Activated naive CD4-positive, alpha-beta T cell treated with anti-CD3 and anti-CD28 coated beads, Interleukin-2, amount 50 U/mL, for 72 hours (primary cell): ENCODE data around the gene FOXRED1. TPM values are rescaled to one million over a fixed set of nuclear protein-coding genes. Genes with fewer than 3 reads are reported as not detected.

ENCODE experiments used
- ATAC-seq, 2 donors: fragments of 150-1000 bp; cut with Tn5 transposase; 2 replicates each; pipeline ENCODE4 v1.10.0; 2021; ENCODE audit warnings: mild to moderate bottlenecking in 2 of 2, moderate library complexity in 2 of 2
- DNase-seq, 2 donors: peaks; one replicate each; pipeline ENCODE4 v3.0.0; 2021 to 2022; ENCODE audit warnings: low spot score in 2 of 2
- H3K27ac Mint-ChIP-seq, 2 donors: one replicate each; pipeline ENCODE4 v1.8.0; 2022; ENCODE audit warnings: mild to moderate bottlenecking in 2 of 2, mixed read lengths in 2 of 2
- H3K36me3 Mint-ChIP-seq, 2 donors: one replicate each; pipeline ENCODE4 v1.8.0; 2022; ENCODE audit warnings: mixed read lengths in 2 of 2
- H3K9me3 Mint-ChIP-seq, 2 donors: one replicate each; pipeline ENCODE4 v1.8.0; 2022; ENCODE audit warnings: mixed read lengths in 2 of 2
- total RNA-seq, 2 donors: library from RNA; stranded (reverse); gene quantifications; one replicate each; pipeline ENCODE4 v1.2.3, GENCODE V29; 2022

The FOXRED1 gene
- total RNA-seq, 2 donors from 2014 or later = 57.7 to 61.1 TPM

GRCh38 chr11:126262216-126262615, 6.7 kb upstream of the FOXRED1 start:
- Mint-ChIP-seq H3K9me3 (no peaks in the 10 kb centered on the region), H3K27ac (peak overlapping the region; percentile 34 to 56), H3K36me3 (peaks cover 23 to 30% of the 10 kb centered on the region in 2 donors)
- no peak for ATAC-seq
- no peak for DNase-seq

- DNase-seq (no peak), ATAC-seq (no peak)
- peak overlapping the region in 1 of 2 donors; percentile 28 for H3K27ac Mint-ChIP-seq
- no peaks in the 10 kb centered on the region for H3K9me3 Mint-ChIP-seq
- peaks cover 35 to 40% of the 10 kb centered on the region in 2 donors for H3K36me3 Mint-ChIP-seq
Measured at GRCh38 chr11:126263489-126263888, 5.5 kb upstream of the FOXRED1 start.

GRCh38 chr11:126265811-126266210, 3.1 kb upstream of the FOXRED1 start:
- Mint-ChIP-seq H3K9me3 (no peaks in the 10 kb centered on the region), H3K36me3 (peaks cover 45 to 52% of the 10 kb centered on the region in 2 donors), H3K27ac (peak overlapping the region; percentile 94 to 99)
- no peak for DNase-seq
- ATAC-seq = no peak

- Mint-ChIP-seq H3K27ac (peak overlapping the region; percentile 98 to 99), H3K9me3 (no peaks in the 10 kb centered on the region), H3K36me3 (peaks cover 47 to 52% of the 10 kb centered on the region in 2 donors)
- ATAC-seq (no peak), DNase-seq (no peak)
Measured at GRCh38 chr11:126267650-126268049, 1.3 kb upstream of the FOXRED1 start.

- DNase-seq (no peak), ATAC-seq (peak in 1 of 2 donors; percentile 2)
- Mint-ChIP-seq H3K27ac (peak overlapping the region; percentile 98 to 99), H3K9me3 (no peaks in the 10 kb centered on the region), H3K36me3 (peaks cover 49 to 52% of the 10 kb centered on the region in 2 donors)
Measured at GRCh38 chr11:126268361-126268707, 620 bp upstream of the FOXRED1 start.

- no peak for ATAC-seq
- H3K36me3 Mint-ChIP-seq = peaks cover 26 to 41% of the 10 kb centered on the region in 2 donors
- no peak overlapping the region for H3K27ac Mint-ChIP-seq
- DNase-seq = no peak
- H3K9me3 Mint-ChIP-seq = no peaks in the 10 kb centered on the region
Measured at GRCh38 chr11:126277322-126277721, 8.4 kb downstream of the FOXRED1 start.

- no peak for DNase-seq
- Mint-ChIP-seq H3K36me3 (peaks cover 26 to 42% of the 10 kb centered on the region in 2 donors), H3K27ac (no peak overlapping the region), H3K9me3 (no peaks in the 10 kb centered on the region)
- no peak for ATAC-seq
Measured at GRCh38 chr11:126277780-126278179, 8.8 kb downstream of the FOXRED1 start.

- no peak for ATAC-seq
- no peak for DNase-seq
- Mint-ChIP-seq H3K36me3 (peaks cover 27 to 29% of the 10 kb centered on the region in 2 donors), H3K27ac (no peak overlapping the region), H3K9me3 (no peaks in the 10 kb centered on the region)
Measured at GRCh38 chr11:126279191-126279590, 10.2 kb downstream of the FOXRED1 start.

- H3K36me3 Mint-ChIP-seq = peaks cover 21 to 23% of the 10 kb centered on the region in 2 donors
- no peaks in the 10 kb centered on the region for H3K9me3 Mint-ChIP-seq
- ATAC-seq (no peak), DNase-seq (no peak)
- H3K27ac Mint-ChIP-seq = peak overlapping the region; percentile 1 to 31
Measured at GRCh38 chr11:126280595-126280994, 11.6 kb downstream of the FOXRED1 start.

- Mint-ChIP-seq H3K27ac (peak overlapping the region in 1 of 2 donors; percentile 60), H3K9me3 (no peaks in the 10 kb centered on the region)
Measured at GRCh38 chr11:126281245-126281644, 12.3 kb downstream of the FOXRED1 start.

GRCh38 chr11:126281666-126282175, 12.8 kb downstream of the FOXRED1 start:
- H3K9me3 Mint-ChIP-seq = no peaks in the 10 kb centered on the region
- H3K36me3 Mint-ChIP-seq = peaks cover 17 to 18% of the 10 kb centered on the region in 2 donors
- peak overlapping the region; percentile 77 to 90 for H3K27ac Mint-ChIP-seq
- DNase-seq = no peak
- ATAC-seq = no peak

More at GRCh38 chr11:126281245-126281644, 12.3 kb downstream of the FOXRED1 start:
- ATAC-seq (no peak), DNase-seq (no peak)
- H3K36me3 Mint-ChIP-seq = peaks cover 17 to 18% of the 10 kb centered on the region in 2 donors

GRCh38 chr11:126282361-126282735, 13.4 kb downstream of the FOXRED1 start:
- ATAC-seq (peak; percentile 22), DNase-seq (peak; percentile 25 to 64)
- H3K27ac Mint-ChIP-seq = peak overlapping the region; percentile 90 to 97
- H3K9me3 Mint-ChIP-seq = no peaks in the 10 kb centered on the region
- H3K36me3 Mint-ChIP-seq = peaks cover 17% of the 10 kb centered on the region in 2 donors

- DNase-seq = peak; percentile 58 to 79
- no peaks in the 10 kb centered on the region for H3K9me3 Mint-ChIP-seq
- peak within 1 kb of the TSS; percentile 90 to 97 for H3K27ac Mint-ChIP-seq
- H3K36me3 Mint-ChIP-seq = peaks cover 12 to 19% of the 10 kb centered on the region in 2 donors
- peak; percentile 64 to 77 for ATAC-seq
Measured at GRCh38 chr11:126282736-126283591, 14.0 kb downstream of the FOXRED1 start, which contains the start of gene TIRAP. Gene TIRAP (plus strand): TSS chr11:126283093. CDS start chr11:126290895, 7,802 bp downstream.

GRCh38 chr11:126284829-126285228, 15.9 kb downstream of the FOXRED1 start:
- peaks cover 7 to 16% of the 10 kb centered on the region in 2 donors for H3K36me3 Mint-ChIP-seq
- peak; percentile 50 to 77 for ATAC-seq
- peak; percentile 72 to 80 for DNase-seq
- no peaks in the 10 kb centered on the region for H3K9me3 Mint-ChIP-seq
- peak overlapping the region in 1 of 2 donors; percentile 55 for H3K27ac Mint-ChIP-seq

GRCh38 chr11:126288237-126288636, 19.3 kb downstream of the FOXRED1 start:
- Mint-ChIP-seq H3K36me3 (peaks cover 0 to 11% of the 10 kb centered on the region in 2 donors), H3K9me3 (no peaks in the 10 kb centered on the region), H3K27ac (no peak overlapping the region)
- DNase-seq = no peak
- no peak for ATAC-seq

GRCh38 chr11:126290887-126291286, 21.9 kb downstream of the FOXRED1 start:
- Mint-ChIP-seq H3K9me3 (no peaks in the 10 kb centered on the region), H3K27ac (no peak overlapping the region), H3K36me3 (peaks cover 0 to 12% of the 10 kb centered on the region in 2 donors)
- DNase-seq (no peak), ATAC-seq (no peak)

- ATAC-seq = peak in 1 of 2 donors; percentile 94
- Mint-ChIP-seq H3K27ac (peak overlapping the region; percentile 28 to 70), H3K36me3 (peaks cover 0 to 6% of the 10 kb centered on the region in 2 donors), H3K9me3 (no peaks in the 10 kb centered on the region)
- peak in 1 of 2 donors; percentile 61 for DNase-seq
Measured at GRCh38 chr11:126293726-126294125, 24.8 kb downstream of the FOXRED1 start.
